Endothelial cell (in vitro differentiated cells): ENCODE measurements around the gene CACNA1H. TPM values are rescaled to one million over a fixed set of nuclear protein-coding genes. Genes with fewer than 3 reads are reported as not detected.
A peak's percentile ranks its signal among the peaks of the same experiment; 100 is the strongest.

ENCODE experiments used
- DNase-seq: peaks from one replicate; pipeline ENCODE4 v3.0.0; 2021; ENCODE audit warnings: low spot score
- H3K27ac Mint-ChIP-seq: one replicate; pipeline ENCODE4 v1.8.0; 2021; ENCODE audit warnings: mixed read lengths, inconsistent platforms; ENCODE audit not compliant: unreplicated experiment
- H3K27me3 Mint-ChIP-seq: one replicate; pipeline ENCODE4 v1.8.0; 2021; ENCODE audit warnings: mild to moderate bottlenecking, moderate library complexity, mixed read lengths, inconsistent platforms; ENCODE audit not compliant: unreplicated experiment
- H3K36me3 Mint-ChIP-seq: one replicate; pipeline ENCODE4 v1.8.0; 2021; ENCODE audit warnings: mild to moderate bottlenecking, low read depth, mixed read lengths, inconsistent platforms; ENCODE audit not compliant: unreplicated experiment
- H3K4me1 Mint-ChIP-seq: one replicate; pipeline ENCODE4 v1.8.0; 2021; ENCODE audit warnings: mild to moderate bottlenecking, mixed read lengths, inconsistent platforms; ENCODE audit not compliant: unreplicated experiment
- H3K4me3 Mint-ChIP-seq: one replicate; pipeline ENCODE4 v1.8.0; 2021; ENCODE audit warnings: mild to moderate bottlenecking, mixed read lengths, inconsistent platforms; ENCODE audit not compliant: unreplicated experiment
- H3K9me3 Mint-ChIP-seq: one replicate; pipeline ENCODE4 v1.8.0; 2021; ENCODE audit warnings: mixed read lengths, inconsistent platforms; ENCODE audit not compliant: unreplicated experiment
- CTCF ChIP-seq: fragments of 200-600 bp; sonication (generic); IDR thresholded peaks from one replicate; pipeline ENCODE4 v1.5.0; 2021; ENCODE audit warnings: antibody characterized with exemption; ENCODE audit not compliant: unreplicated experiment
- total RNA-seq: library from RNA; stranded (reverse); fragmentation: NEBNext Ultra II Directional; extraction: Animal tissue kit (Norgen Biotek cat#: 25700); gene quantifications from one replicate; pipeline ENCODE4 v1.2.1, GENCODE V29; 2021; ENCODE audit not compliant: unreplicated experiment

The CACNA1H gene
- total RNA-seq, 1 donor from 2014 or later = 3.4 TPM

GRCh38 chr16:1260101-1260680, 107.3 kb downstream of the CACNA1H start:
- peaks cover 4% of the 10 kb centered on the region for H3K36me3 Mint-ChIP-seq
- no peaks in the 10 kb centered on the region for H3K9me3 Mint-ChIP-seq
- H3K27ac Mint-ChIP-seq = no peak overlapping the region
- no peak for DNase-seq
- H3K27me3 Mint-ChIP-seq = peaks cover 16% of the 10 kb centered on the region
- no peak overlapping the region for H3K4me3 Mint-ChIP-seq
- TF ChIP-seq CTCF = no peak
- H3K4me1 Mint-ChIP-seq = no peaks in the 10 kb centered on the region

DNA sequence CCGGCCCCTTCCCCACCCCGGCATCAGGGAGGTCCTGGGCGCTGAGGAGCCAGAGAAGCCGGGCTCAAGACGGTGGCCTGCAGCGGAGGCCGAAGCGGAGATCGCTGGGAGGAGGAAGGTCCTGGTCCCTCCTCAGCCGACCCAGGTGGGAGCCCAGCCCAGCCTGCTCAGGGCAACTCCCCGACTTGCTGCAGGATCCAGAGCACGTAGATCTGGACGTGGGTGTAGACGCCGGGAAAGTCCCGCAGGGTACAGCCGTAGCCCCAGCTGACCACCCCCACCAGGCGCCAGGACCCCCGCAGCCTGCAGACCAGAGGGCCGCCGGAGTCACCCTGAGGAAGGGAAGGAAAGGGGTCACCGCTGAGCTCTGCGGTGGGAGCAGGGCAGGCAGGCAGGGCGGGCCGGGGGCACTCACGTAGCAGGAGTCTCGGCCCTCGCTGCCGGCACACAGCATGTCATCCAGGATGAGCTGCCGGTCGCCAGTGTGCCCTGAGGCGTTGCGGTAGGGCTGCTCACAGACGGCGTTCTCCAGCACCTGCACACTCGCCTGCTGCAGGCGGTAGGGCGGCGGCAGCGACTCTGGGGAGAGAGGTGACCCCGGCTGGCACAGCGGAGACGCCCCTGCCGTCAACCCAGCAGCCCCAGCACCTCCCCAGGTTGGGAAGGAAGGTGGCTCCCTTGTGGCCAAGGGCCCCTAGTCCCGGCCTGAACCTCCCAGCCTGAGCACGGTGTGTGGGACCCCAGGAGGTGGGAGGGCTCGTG, 108.4 kb downstream of the CACNA1H start:
- TF ChIP-seq CTCF = no peak
- no peak for DNase-seq
- peaks cover 18% of the 10 kb centered on the region for H3K27me3 Mint-ChIP-seq

GRCh38 chr16:1262210-1262845, 109.4 kb downstream of the CACNA1H start:
- Mint-ChIP-seq H3K4me3 (no peak overlapping the region), H3K27ac (peak overlapping the region; percentile 38), H3K36me3 (peaks cover 4% of the 10 kb centered on the region), H3K27me3 (peaks cover 15% of the 10 kb centered on the region), H3K4me1 (no peaks in the 10 kb centered on the region), H3K9me3 (no peaks in the 10 kb centered on the region)
- no peak for DNase-seq
- no peak for TF ChIP-seq CTCF

More for the DNA sequence above, 108.4 kb downstream of the CACNA1H start:
- Mint-ChIP-seq H3K4me1 (no peaks in the 10 kb centered on the region), H3K9me3 (no peaks in the 10 kb centered on the region), H3K4me3 (no peak overlapping the region), H3K36me3 (peaks cover 4% of the 10 kb centered on the region), H3K27ac (no peak overlapping the region)

DNA sequence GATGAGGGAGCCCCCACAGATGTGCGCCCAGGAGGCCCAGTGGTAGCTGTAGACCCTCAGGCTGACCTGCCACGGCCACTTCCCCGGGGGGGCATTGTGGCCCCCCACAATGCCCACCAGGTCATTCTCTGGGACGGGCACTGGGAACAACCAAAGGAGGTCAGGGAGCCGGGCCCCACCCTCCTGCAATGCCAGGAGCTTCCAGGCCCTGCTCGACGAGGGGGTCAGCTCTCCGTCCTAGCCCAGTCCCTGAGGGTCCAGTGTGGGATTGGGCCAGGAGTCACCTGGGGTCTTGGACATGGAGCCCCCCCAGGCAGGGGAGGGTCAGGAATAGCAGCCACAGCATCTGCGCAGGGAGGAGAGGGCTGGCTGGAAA, 109.9 kb downstream of the CACNA1H start:
- no peak overlapping the region for H3K27ac Mint-ChIP-seq

More for the DNA sequence above, 109.9 kb downstream of the CACNA1H start:
- H3K4me3 Mint-ChIP-seq = no peak overlapping the region
- TF ChIP-seq CTCF = no peak
- no peaks in the 10 kb centered on the region for H3K4me1 Mint-ChIP-seq
- DNase-seq = no peak
- H3K9me3 Mint-ChIP-seq = no peaks in the 10 kb centered on the region
- peaks cover 15% of the 10 kb centered on the region for H3K27me3 Mint-ChIP-seq
- H3K36me3 Mint-ChIP-seq = peaks cover 4% of the 10 kb centered on the region
